Colon (tissue), 2 donors: Measurements from ENCODE around the gene EQTN.

Experiments
- FAIRE-seq: peaks from 2 replicates; lab custom pipeline; 2012; peaks lifted over from hg19 to GRCh38; lab: Jason Lieb, UNC
- donor health status: control.
- donor health status: control.

The EQTN gene

GRCh38 chr9:27297050-27297449 lies at the start of gene EQTN:
EQTN (minus strand) TSS chr9:27297150; CDS start chr9:27297055, 95 bp downstream.
- FAIRE-seq = no peak

- no peak for FAIRE-seq
Observed at GRCh38 chr9:27344776-27345175, 47.8 kb upstream of the EQTN start.

GRCh38 chr9:27341545-27342294 lies 44.8 kb upstream of the EQTN start:
- peak; percentile 72 for FAIRE-seq

- FAIRE-seq = no peak
Observed at GRCh38 chr9:27340961-27341511, 44.1 kb upstream of the EQTN start.

- no peak for FAIRE-seq
Observed at GRCh38 chr9:27340285-27340674, 43.3 kb upstream of the EQTN start.

GRCh38 chr9:27339661-27340284 lies 42.8 kb upstream of the EQTN start:
- no peak for FAIRE-seq

- no peak for FAIRE-seq
Observed at GRCh38 chr9:27338527-27338903, 41.6 kb upstream of the EQTN start.

- no peak for FAIRE-seq
Observed at GRCh38 chr9:27337833-27338526, 41.0 kb upstream of the EQTN start.

GRCh38 chr9:27337236-27337635 lies 40.3 kb upstream of the EQTN start:
- FAIRE-seq = no peak

GRCh38 chr9:27336829-27337228 lies 39.9 kb upstream of the EQTN start:
- no peak for FAIRE-seq

GRCh38 chr9:27336126-27336525 lies 39.2 kb upstream of the EQTN start:
- no peak for FAIRE-seq

- no peak for FAIRE-seq
Observed at GRCh38 chr9:27335075-27335474, 38.1 kb upstream of the EQTN start.

- no peak for FAIRE-seq
Observed at GRCh38 chr9:27333241-27334052, 36.5 kb upstream of the EQTN start.

GRCh38 chr9:27331393-27331792 lies 34.4 kb upstream of the EQTN start:
- FAIRE-seq = no peak

GRCh38 chr9:27329291-27329690 lies 32.3 kb upstream of the EQTN start:
- no peak for FAIRE-seq

GRCh38 chr9:27328483-27328882 lies 31.5 kb upstream of the EQTN start:
- FAIRE-seq = no peak

GRCh38 chr9:27311184-27311583 lies 14.2 kb upstream of the EQTN start:
- FAIRE-seq = no peak

- no peak for FAIRE-seq
Observed at GRCh38 chr9:27310582-27310981, 13.6 kb upstream of the EQTN start.

GRCh38 chr9:27308691-27309390 lies 11.9 kb upstream of the EQTN start:
- no peak for FAIRE-seq

GRCh38 chr9:27304521-27304920 lies 7.6 kb upstream of the EQTN start:
- FAIRE-seq = no peak

GRCh38 chr9:27303219-27303618 lies 6.3 kb upstream of the EQTN start:
- no peak for FAIRE-seq

- FAIRE-seq = no peak
Observed at GRCh38 chr9:27293996-27294395, 3.0 kb downstream of the EQTN start.
